Liver (tissue), 9 donors: ENCODE measurements around the gene ERCC6L. TPM values are rescaled to one million over a fixed set of nuclear protein-coding genes. Genes with fewer than 3 reads are reported as not detected.
A peak's percentile ranks its signal among the peaks of the same experiment; 100 is the strongest.

ENCODE experiments used
- DNase-seq: peaks from one replicate; pipeline ENCODE4 v3.0.0-alpha.2; 2017; ENCODE audit warnings: low spot score
- H3K27ac ChIP-seq, 2 donors: one replicate each; pipeline ENCODE4 v1.7.0; 2013; ENCODE audit warnings: inconsistent platforms in 2 of 2, low read length in 2 of 2, control low read depth in 1 of 2, low read depth in 1 of 2, mild to moderate bottlenecking in 1 of 2
- H3K27me3 ChIP-seq, 4 donors: one replicate each; pipeline versions ENCODE4 v1.6.1 to v1.7.0; 2013; ENCODE audit warnings: low read length in 3 of 4, inconsistent platforms in 1 of 4, mild to moderate bottlenecking in 1 of 4, moderate library complexity in 1 of 4; ENCODE audit not compliant: control insufficient read depth in 4 of 4, insufficient read depth in 4 of 4
- H3K36me3 ChIP-seq, 4 donors: one replicate each; pipeline versions ENCODE4 v1.6.1 to v1.7.0; 2013; ENCODE audit warnings: low read length in 3 of 4, mild to moderate bottlenecking in 3 of 4, low read depth in 1 of 4, moderate library complexity in 1 of 4; ENCODE audit not compliant: control insufficient read depth in 4 of 4, insufficient read depth in 3 of 4
- H3K4me1 ChIP-seq, 4 donors: one replicate each; pipeline versions ENCODE4 v1.6.1 to v1.7.0; 2013; ENCODE audit warnings: low read length in 3 of 4, mild to moderate bottlenecking in 3 of 4, moderate library complexity in 1 of 4; ENCODE audit not compliant: control insufficient read depth in 4 of 4, insufficient read depth in 4 of 4
- H3K4me3 ChIP-seq, 3 donors: one replicate each; pipeline versions ENCODE4 v1.6.1 to v1.7.0; 2013; ENCODE audit warnings: low read length in 3 of 3, control low read depth in 1 of 3, low read depth in 1 of 3, mild to moderate bottlenecking in 1 of 3
- H3K9ac ChIP-seq, 2 donors: one replicate each; pipeline ENCODE4 v1.7.0; 2013; ENCODE audit warnings: low read length in 2 of 2, mild to moderate bottlenecking in 2 of 2, moderate library complexity in 2 of 2, control low read depth in 1 of 2, low read depth in 1 of 2
- H3K9me3 ChIP-seq, 4 donors: one replicate each; pipeline versions ENCODE4 v1.6.1 to v1.7.0; 2013; ENCODE audit warnings: low read length in 3 of 4; ENCODE audit not compliant: control insufficient read depth in 4 of 4
- ATF3 ChIP-seq: IDR thresholded peaks from 2 replicates; pipeline ENCODE4 v1.6.1; 2016; ENCODE audit warnings: antibody characterized with exemption
- CTCF ChIP-seq: fragments of 150-350 bp; IDR thresholded peaks from 2 replicates; pipeline ENCODE4 v1.5.1; 2017; ENCODE audit warnings: improper control_type of control experiment, low read depth, low read length; ENCODE audit not compliant: missing input control
- EGR1 ChIP-seq, 2 donors: IDR thresholded peaks; 2 replicates each; pipeline ENCODE4 v1.6.1; 2016 to 2018; ENCODE audit warnings: antibody characterized with exemption in 2 of 2, low read depth in 2 of 2
- FOXA1 ChIP-seq: IDR thresholded peaks from 2 replicates; pipeline ENCODE4 v1.6.1; 2016; ENCODE audit warnings: antibody characterized with exemption
- FOXA2 ChIP-seq: IDR thresholded peaks from 2 replicates; pipeline ENCODE4 v1.6.1; 2016; ENCODE audit warnings: antibody characterized with exemption
- HNF4A ChIP-seq, 2 donors: conservative IDR thresholded peaks; 2 replicates each; pipeline ENCODE4 v1.6.1; 2016; ENCODE audit warnings: antibody characterized with exemption in 2 of 2, mild to moderate bottlenecking in 2 of 2
- MAX ChIP-seq: IDR thresholded peaks from 2 replicates; pipeline ENCODE4 v1.6.1; 2016; ENCODE audit warnings: antibody characterized with exemption
- NR2F2 ChIP-seq: IDR thresholded peaks from 2 replicates; pipeline ENCODE4 v1.6.1; 2016; ENCODE audit warnings: antibody characterized with exemption
- RAD21 ChIP-seq, 2 donors: IDR thresholded peaks; 2 replicates each; pipeline ENCODE4 v1.6.1; 2016; ENCODE audit warnings: antibody characterized with exemption in 2 of 2, mild to moderate bottlenecking in 2 of 2
- REST ChIP-seq: IDR thresholded peaks from 2 replicates; pipeline ENCODE4 v1.6.1; 2016; ENCODE audit warnings: antibody characterized with exemption, mild to moderate bottlenecking
- SP1 ChIP-seq: IDR thresholded peaks from 2 replicates; pipeline ENCODE4 v1.6.1; 2018; ENCODE audit warnings: antibody characterized with exemption, mild to moderate bottlenecking
- YY1 ChIP-seq: IDR thresholded peaks from 2 replicates; pipeline ENCODE4 v1.6.1; 2016; ENCODE audit warnings: antibody characterized with exemption, mild to moderate bottlenecking
- ZBTB33 ChIP-seq: IDR thresholded peaks from 2 replicates; pipeline ENCODE4 v1.6.1; 2016; ENCODE audit warnings: antibody characterized with exemption
- WGBS: extraction: QIAGEN DNeasy Blood & Tissue Kit; methylation state at CpG from one replicate; pipeline ENCODE4 v1.1.7; 2013; 5-methylcytosine and 5-hydroxymethylcytosine counted together
- polyA plus RNA-seq, 2 donors: library from polyadenylated mRNA; stranded (reverse) in 1 of 2; unstranded in 1 of 2; fragments of 200-250 nt in 1 of 2; fragments of >200 nt in 1 of 2; fragmentation: Nextera tagmentation in 1 of 2; extraction: Ambion mirVana in 1 of 2; gene quantifications; one replicate each; pipeline versions ENCODE4 v1.2.1 to v1.2.3, GENCODE V29; 2013 to 2015
- total RNA-seq, 2 donors: library from RNA; depleted of rRNA; stranded (reverse); fragments of >200 nt; gene quantifications; one replicate each; pipeline ENCODE4 v1.2.3, GENCODE V29; 2014
- donor health status: healthy.
- donor health status: healthy.
- donor health status: healthy.
- donor health status: healthy.
- donor health status: healthy.

The ERCC6L gene
- total and polyA plus RNA-seq, 4 donors, result 0.17 to 4.7 (median 0.29) TPM; not detected in 1

GRCh38 chrX:72280321-72280845 is 41.6 kb upstream of the ERCC6L start:
- no peaks in the 10 kb centered on the region for H3K9me3 ChIP-seq
- peaks cover 0 to 5% (median 1%) of the 10 kb centered on the region in 4 donors for H3K36me3 ChIP-seq
- H3K4me1 ChIP-seq, result peaks cover 0 to 8% (median 7%) of the 10 kb centered on the region in 4 donors
- H3K4me3 ChIP-seq, result no peak overlapping the region
- TF ChIP-seq REST, result no peak
- TF ChIP-seq CTCF, result no peak
- TF ChIP-seq NR2F2, result no peak
- TF ChIP-seq YY1, result no peak
- TF ChIP-seq ZBTB33, result no peak
- no peak for TF ChIP-seq HNF4A (conservative IDR thresholded peaks at IDR 0.05)
- no peak for TF ChIP-seq RAD21 (IDR thresholded peaks at IDR 0.05)
- TF ChIP-seq MAX, result no peak
- no peak for TF ChIP-seq SP1
- no peak for TF ChIP-seq ATF3
- H3K27me3 ChIP-seq, result no peaks in the 10 kb centered on the region
- H3K27ac ChIP-seq, result no peak overlapping the region
- no peak for DNase-seq
- WGBS, result 72% methylated on average over 5 of the region's 5 CpGs
- H3K9ac ChIP-seq, result no peak overlapping the region

GRCh38 chrX:72276478-72276953 is 37.7 kb upstream of the ERCC6L start:
- no peak for DNase-seq
- Histone ChIP-seq H3K27ac (peak overlapping the region; percentile 75), H3K9ac (peak overlapping the region; percentile 63 to 97), H3K4me3 (peak overlapping the region; percentile 50 to 93 (median 92)), H3K36me3 (peaks cover 7 to 41% (median 30%) of the 10 kb centered on the region in 4 donors), H3K4me1 (peaks cover 0 to 8% (median 7%) of the 10 kb centered on the region in 4 donors), H3K27me3 (no peaks in the 10 kb centered on the region), H3K9me3 (no peaks in the 10 kb centered on the region)
- under 1% methylated on average over 18 of the region's 18 CpGs for WGBS
- TF ChIP-seq EGR1 (IDR thresholded peaks at IDR 0.05; ENCODE audit: low read depth in 2 of 2), result no peak
- TF ChIP-seq NR2F2, result no peak
- TF ChIP-seq CTCF, result no peak
- no peak for TF ChIP-seq FOXA2
- TF ChIP-seq ATF3, result no peak
- TF ChIP-seq SP1, result no peak
- no peak for TF ChIP-seq YY1
- no peak for TF ChIP-seq FOXA1
